GM12878 (cell line): ENCODE measurements around the gene MFAP4. TPM values are rescaled to one million over a fixed set of nuclear protein-coding genes. Genes with fewer than 3 reads are reported as not detected.

Experiments used
- ATAC-seq: fragments of 200-7000 bp; cut with Tn5 transposase; 3 replicates; pipeline ENCODE4 v1.9.1; 2020; ENCODE audit warnings: mild to moderate bottlenecking, moderate library complexity
- BruUV-seq: library from RNA; stranded (reverse); fragments of 400-500 nt; replicated peaks from 2 replicates; lab custom pipeline; 2021; lab: Mats Ljungman, UMichigan
- CTCF ChIA-PET: fragments of 300-600 bp; sonication (Branson Sonifier 250); formaldehyde crosslinking; extraction: SDS; loops from one replicate; lab custom pipeline; 2021; ENCODE audit warnings: inconsistent platforms; lab: Yijun Ruan, JAX
- POLR2A ChIA-PET: fragments of 350-600 bp; formaldehyde crosslinking; extraction: SDS; loops from one replicate; lab custom pipeline; 2021; ENCODE audit warnings: inconsistent platforms; lab: Charles Lee
- RAD21 ChIA-PET: fragments of 300-600 bp; sonication (Branson Sonifier 250); formaldehyde crosslinking; loops from one replicate; lab custom pipeline; 2023; ENCODE audit warnings: antibody characterized with exemption; ENCODE audit not compliant: unreplicated experiment; lab: Charles Lee
- SMC1A ChIA-PET: fragments of 300-600 bp; sonication (Branson Sonifier 250); formaldehyde crosslinking; loops from one replicate; lab custom pipeline; 2023; ENCODE audit not compliant: unreplicated experiment, uncharacterized antibody; lab: Charles Lee
- DNase-seq: peaks from one replicate; pipeline ENCODE4 v3.0.0-alpha.2; 2011; ENCODE audit warnings: low read depth, low spot score
- FAIRE-seq: peaks from 3 replicates; lab custom pipeline; 2011; peaks lifted over from hg19 to GRCh38; lab: Jason Lieb, UNC
- H2AFZ ChIP-seq: 2 replicates; pipeline ENCODE4 v1.6.0; 2011; ENCODE audit warnings: low read depth, low read length, control low read depth; ENCODE audit not compliant: control insufficient read depth
- H3K27ac ChIP-seq: 2 replicates; pipeline ENCODE4 v1.5.1; 2011; ENCODE audit warnings: control low read depth; ENCODE audit not compliant: control insufficient read depth, insufficient read depth
- H3K27me3 ChIP-seq, 2 experiments: replicated peaks in 1 of 2; 2 replicates each; pipeline versions ENCODE4 v1.6.0 to v1.6.1; 2011; ENCODE audit warnings: low read length in 1 of 2; ENCODE audit not compliant: control insufficient read depth in 2 of 2, insufficient read depth in 2 of 2
- H3K36me3 ChIP-seq, 2 experiments: 2 replicates each; pipeline ENCODE4 v1.5.1; 2011; ENCODE audit warnings: low read length in 1 of 2; ENCODE audit not compliant: control insufficient read depth in 2 of 2, insufficient read depth in 2 of 2
- H3K4me1 ChIP-seq: 2 replicates; pipeline ENCODE4 v1.6.1; 2011; ENCODE audit warnings: mild to moderate bottlenecking, low read length, moderate library complexity, mixed read lengths; ENCODE audit not compliant: control insufficient read depth, insufficient read depth
- H3K4me2 ChIP-seq: 2 replicates; pipeline ENCODE4 v1.6.0; 2011; ENCODE audit warnings: control low read depth; ENCODE audit not compliant: control insufficient read depth, insufficient read depth
- H3K4me3 ChIP-seq: fragments of 200-600 bp; sonication (generic); 2 replicates; pipeline ENCODE4 v1.5.1; 2016
- H3K79me2 ChIP-seq: 2 replicates; pipeline ENCODE4 v1.6.0; 2011; ENCODE audit warnings: low read length; ENCODE audit not compliant: control insufficient read depth, insufficient read depth
- H3K9ac ChIP-seq: 2 replicates; pipeline ENCODE4 v1.8.0; 2011; ENCODE audit warnings: low read length, control low read depth, mixed read lengths; ENCODE audit not compliant: control insufficient read depth, insufficient read depth
- H3K9me3 ChIP-seq: replicated peaks from 3 replicates; pipeline ENCODE4 v1.5.1; 2011; ENCODE audit warnings: mild to moderate bottlenecking, low read length; ENCODE audit not compliant: control insufficient read depth, insufficient read depth
- H4K20me1 ChIP-seq: 2 replicates; pipeline ENCODE4 v1.6.0; 2011; ENCODE audit not compliant: control insufficient read depth, insufficient read depth
- BACH1 ChIP-seq: fragments of 450-650 bp; IDR thresholded peaks from 2 replicates; pipeline ENCODE4 v1.6.1; 2017; ENCODE audit warnings: mild to moderate bottlenecking, borderline replicate concordance
- ETV6 ChIP-seq, 2 experiments: fragments of 450-650 bp in 1 of 2; IDR thresholded peaks in 1 of 2; conservative IDR thresholded peaks in 1 of 2; 2 replicates each; pipeline ENCODE4 v1.6.1; 2014; ENCODE audit warnings: antibody characterized with exemption in 1 of 2, borderline replicate concordance in 1 of 2, low read depth in 1 of 2, mild to moderate bottlenecking in 1 of 2, moderate library complexity in 1 of 2
- EZH2 ChIP-seq: IDR thresholded peaks from 2 replicates; pipeline ENCODE4 v1.6.1; 2012; ENCODE audit warnings: low read depth, mild to moderate bottlenecking, control low read depth, inconsistent platforms, low read length, borderline replicate concordance; ENCODE audit not compliant: control insufficient read depth
- GATAD2B ChIP-seq: fragments of 450-650 bp; conservative IDR thresholded peaks from 2 replicates; pipeline ENCODE4 v1.6.1; 2017; ENCODE audit warnings: low read depth, mild to moderate bottlenecking, moderate library complexity
- KLF5 ChIP-seq: fragments of 450-650 bp; IDR thresholded peaks from 2 replicates; pipeline ENCODE4 v1.6.1; 2014; ENCODE audit warnings: mild to moderate bottlenecking; ENCODE audit not compliant: partially characterized antibody
- MEF2A ChIP-seq: IDR thresholded peaks from 2 replicates; pipeline ENCODE4 v1.6.1; 2011; ENCODE audit warnings: low read depth, mild to moderate bottlenecking, low read length, moderate library complexity; ENCODE audit not compliant: insufficient read depth
- PAX8 ChIP-seq: fragments of 450-650 bp; IDR thresholded peaks from 2 replicates; pipeline ENCODE4 v1.6.1; 2017; ENCODE audit warnings: mild to moderate bottlenecking, moderate library complexity
- RB1 ChIP-seq: fragments of 450-650 bp; formaldehyde crosslinking; IDR thresholded peaks from 2 replicates; pipeline ENCODE4 v1.6.1; 2017; ENCODE audit warnings: mild to moderate bottlenecking, borderline replicate concordance
- SMARCA5 ChIP-seq: fragments of 450-650 bp; IDR thresholded peaks from 2 replicates; pipeline ENCODE4 v1.6.1; 2017; ENCODE audit warnings: mild to moderate bottlenecking
- ZBED1 ChIP-seq: IDR thresholded peaks from 2 replicates; pipeline ENCODE4 v1.6.1; 2016; ENCODE audit warnings: borderline replicate concordance
- WGBS: methylation state at CpG from one replicate; pipeline ENCODE4 v1.1.6; 2016; ENCODE audit warnings: low lambda C conversion rate; ENCODE audit not compliant: insufficient replicate concordance, insufficient coverage; ENCODE audit errors: missing lambda C conversion rate; 5-methylcytosine and 5-hydroxymethylcytosine counted together
- in situ Hi-C: fragments of 300-500 bp; cut with MboI; formaldehyde crosslinking; loops from 9 replicates; pipeline ENCODE4 v1.14.3; 2018; ENCODE audit warnings: mixed read lengths
- intact Hi-C: fragments of 100-400 bp; cut with micrococcal nuclease; formaldehyde crosslinking; loops from one replicate; pipeline ENCODE4 v1.14.2; 2022; ENCODE audit not compliant: unreplicated experiment
- polyA plus RNA-seq, 11 experiments: library from polyadenylated mRNA; depleted of rRNA in 4 of 11; unstranded in 6 of 11; stranded (reverse) in 5 of 11; fragments of >200 nt; fragmentation: Nextera tagmentation in 4 of 11; fragmentation: Illumina TruSeq in 1 of 11; extraction: Ambion mirVana in 4 of 11; extraction: Trizol in 1 of 11; gene quantifications; 1 replicate in 1 of 11; 2 replicates in 10 of 11; pipeline versions ENCODE4 v1.2.1 to v1.2.3, GENCODE V29; 2011 to 2016; ENCODE audit warnings: inconsistent platforms in 2 of 11, missing spikeins in 2 of 11, low read depth in 1 of 11
- total RNA-seq, 4 experiments: library from RNA; depleted of rRNA in 3 of 4; stranded (reverse); fragments of >200 nt in 3 of 4; fragmentation: Illumina TruSeq in 1 of 4; extraction: Trizol in 1 of 4; gene quantifications; 2 replicates each; pipeline versions ENCODE4 v1.2.1 to v1.2.3, GENCODE V29; 2013 to 2021
- TF ChIP-seq, protein P1 (sequence below): IDR thresholded peaks from 2 replicates; pipeline ENCODE4 v1.6.1; 2012; ENCODE audit warnings: low read depth, low read length, improper control_type of control experiment
- TF ChIP-seq, protein P2 (sequence below): fragments of 450-650 bp; IDR thresholded peaks from 2 replicates; pipeline ENCODE4 v1.6.1; 2017; ENCODE audit warnings: antibody characterized with exemption, mild to moderate bottlenecking, moderate library complexity

Gene MFAP4
- total and polyA plus RNA-seq, 10 of the 15 experiments (the other 5 are each of a cell fraction or from before 2014, with no cell fraction given) = 0.08 to 0.28 (median 0.09) TPM; not detected in 7

DNA sequence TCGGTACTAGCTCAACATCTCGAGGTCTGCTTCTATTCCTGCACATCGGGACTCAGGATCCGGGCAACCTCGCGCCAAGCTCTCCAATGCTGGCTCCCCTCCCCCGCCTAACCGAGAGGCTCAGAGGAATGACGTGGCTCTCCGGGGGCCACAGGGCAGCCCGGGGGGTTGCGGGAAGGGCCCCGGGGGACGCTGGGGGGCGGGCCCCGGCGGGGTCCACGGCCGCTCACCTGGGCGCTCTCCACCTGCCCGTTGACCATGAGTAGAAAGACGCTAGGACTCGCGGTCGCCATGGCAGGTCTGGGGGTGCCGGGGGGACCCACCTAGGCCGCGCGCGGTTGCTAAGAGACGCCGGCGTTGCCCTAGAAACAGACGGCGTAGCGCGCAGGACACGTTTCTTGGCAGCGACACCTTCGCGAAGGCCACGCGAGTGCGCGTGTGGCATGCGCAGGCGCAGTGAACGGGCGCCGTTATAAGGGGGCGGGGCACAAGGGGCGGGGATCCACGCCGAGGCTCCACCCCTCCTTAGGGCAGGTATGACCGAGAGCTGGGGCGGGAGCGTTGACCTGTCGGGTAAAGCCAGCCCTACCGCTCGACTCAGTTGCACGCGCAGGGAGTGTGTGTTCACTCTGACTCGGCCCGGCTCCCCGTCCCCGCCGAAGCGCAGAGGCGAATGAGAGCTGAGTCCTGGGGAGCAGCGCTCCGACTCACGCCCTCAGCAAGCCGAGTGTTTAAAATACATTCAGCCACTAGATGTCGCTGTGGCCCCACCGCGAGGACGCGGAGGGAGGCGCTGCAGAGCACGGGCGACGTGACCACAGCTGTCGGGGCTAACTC, 24.5 kb downstream of the MFAP4 start, which contains the start of gene B9D1 (continued):
- no peak for TF ChIP-seq KLF5
- TF ChIP-seq RB1 = no peak; the same call in 1 of the 2 replicates
- TF ChIP-seq, protein P1, sequence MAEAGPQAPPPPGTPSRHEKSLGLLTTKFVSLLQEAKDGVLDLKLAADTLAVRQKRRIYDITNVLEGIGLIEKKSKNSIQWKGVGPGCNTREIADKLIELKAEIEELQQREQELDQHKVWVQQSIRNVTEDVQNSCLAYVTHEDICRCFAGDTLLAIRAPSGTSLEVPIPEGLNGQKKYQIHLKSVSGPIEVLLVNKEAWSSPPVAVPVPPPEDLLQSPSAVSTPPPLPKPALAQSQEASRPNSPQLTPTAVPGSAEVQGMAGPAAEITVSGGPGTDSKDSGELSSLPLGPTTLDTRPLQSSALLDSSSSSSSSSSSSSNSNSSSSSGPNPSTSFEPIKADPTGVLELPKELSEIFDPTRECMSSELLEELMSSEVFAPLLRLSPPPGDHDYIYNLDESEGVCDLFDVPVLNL = no peak; the same call in 1 of the 2 replicates
- TF ChIP-seq ETV6 (conservative IDR thresholded peaks at IDR 0.05 in 1 of 2, IDR thresholded peaks at IDR 0.05 in 1 of 2; ENCODE audit: borderline replicate concordance in 1 of 2, low read depth in 1 of 2) = no peak

DNA sequence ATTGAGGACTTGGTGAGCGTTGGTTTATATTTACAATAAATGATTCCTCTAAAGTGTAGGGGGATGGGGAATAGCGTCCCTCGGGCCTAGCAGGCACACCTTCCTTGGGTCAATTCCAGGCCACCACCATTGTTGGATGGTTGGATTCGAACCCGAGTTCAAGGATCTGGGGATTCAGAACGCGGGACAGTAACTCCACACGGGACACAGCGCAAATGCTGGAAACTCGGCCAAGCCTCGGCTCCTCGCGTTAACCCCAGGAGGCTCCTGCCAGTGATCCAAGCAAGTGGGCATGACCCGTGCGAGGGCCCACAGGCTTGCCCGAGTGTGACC, 25.1 kb downstream of the MFAP4 start:
- Histone ChIP-seq H3K4me2 (peak overlapping the region; percentile 97), H3K4me3 (peak overlapping the region; percentile 85), H3K9ac (peak overlapping the region; percentile 32)
- ATAC-seq = no peak
- TF ChIP-seq SMARCA5 = no peak
- TF ChIP-seq MEF2A = no peak
- no peak for TF ChIP-seq BACH1
- TF ChIP-seq PAX8 = no peak
- no peak for TF ChIP-seq ZBED1
- no peak for TF ChIP-seq ETV6 (conservative IDR thresholded peaks at IDR 0.05 in 1 of 2, IDR thresholded peaks at IDR 0.05 in 1 of 2; ENCODE audit: borderline replicate concordance in 1 of 2, low read depth in 1 of 2)
- TF ChIP-seq EZH2 = no peak
- TF ChIP-seq, protein P2, sequence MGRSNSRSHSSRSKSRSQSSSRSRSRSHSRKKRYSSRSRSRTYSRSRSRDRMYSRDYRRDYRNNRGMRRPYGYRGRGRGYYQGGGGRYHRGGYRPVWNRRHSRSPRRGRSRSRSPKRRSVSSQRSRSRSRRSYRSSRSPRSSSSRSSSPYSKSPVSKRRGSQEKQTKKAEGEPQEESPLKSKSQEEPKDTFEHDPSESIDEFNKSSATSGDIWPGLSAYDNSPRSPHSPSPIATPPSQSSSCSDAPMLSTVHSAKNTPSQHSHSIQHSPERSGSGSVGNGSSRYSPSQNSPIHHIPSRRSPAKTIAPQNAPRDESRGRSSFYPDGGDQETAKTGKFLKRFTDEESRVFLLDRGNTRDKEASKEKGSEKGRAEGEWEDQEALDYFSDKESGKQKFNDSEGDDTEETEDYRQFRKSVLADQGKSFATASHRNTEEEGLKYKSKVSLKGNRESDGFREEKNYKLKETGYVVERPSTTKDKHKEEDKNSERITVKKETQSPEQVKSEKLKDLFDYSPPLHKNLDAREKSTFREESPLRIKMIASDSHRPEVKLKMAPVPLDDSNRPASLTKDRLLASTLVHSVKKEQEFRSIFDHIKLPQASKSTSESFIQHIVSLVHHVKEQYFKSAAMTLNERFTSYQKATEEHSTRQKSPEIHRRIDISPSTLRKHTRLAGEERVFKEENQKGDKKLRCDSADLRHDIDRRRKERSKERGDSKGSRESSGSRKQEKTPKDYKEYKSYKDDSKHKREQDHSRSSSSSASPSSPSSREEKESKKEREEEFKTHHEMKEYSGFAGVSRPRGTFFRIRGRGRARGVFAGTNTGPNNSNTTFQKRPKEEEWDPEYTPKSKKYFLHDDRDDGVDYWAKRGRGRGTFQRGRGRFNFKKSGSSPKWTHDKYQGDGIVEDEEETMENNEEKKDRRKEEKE = no peak
- no peak for TF ChIP-seq GATAD2B
- TF ChIP-seq, all 136 proteins: peak for 0
- H4K20me1 ChIP-seq = no peaks in the 10 kb centered on the region
- H3K4me1 ChIP-seq = peaks cover 7% of the 10 kb centered on the region
- in situ Hi-C loops (loop anchor here (5.0 kb wide), 1 partner anchor 85 kb away; no protein-coding TSS in a partner anchor), intact Hi-C loops (loop anchor here (1.0 to 10.0 kb wide), 4 partner anchors 85 to 405 kb away; partner anchors contain the start of gene ALDH3A2)
- H3K9me3 ChIP-seq = no peaks in the 10 kb centered on the region
- POLR2A ChIA-PET = no interaction called here
- FAIRE-seq (no peak), DNase-seq (no peak)
- no peaks in the 10 kb centered on the region for H3K79me2 ChIP-seq
- RAD21 ChIA-PET = interaction anchor here (1.4 to 4.4 kb wide), 3 partner anchors 16 to 85 kb away, joined by 8 to 35 read pairs (median 21); partner anchors contain the start of gene MAPK7
- no TSS peak for BruUV-seq
- SMC1A ChIA-PET = interaction anchor here (1.2 to 1.8 kb wide), 3 partner anchors 8 to 85 kb away, joined by 3 to 7 read pairs (median 4); no protein-coding TSS in a partner anchor
- no peaks in the 10 kb centered on the region; a peak in 2 of 4 replicates for H3K27me3 ChIP-seq
- 45% methylated on average over 13 of the region's 16 CpGs for WGBS
- H2AFZ ChIP-seq = peak overlapping the region; percentile 98
- CTCF ChIA-PET = interaction anchor here (1.4 to 4.6 kb wide), 11 partner anchors 8 to 103 kb away, joined by 4 to 66 read pairs (median 7); partner anchors contain the start of gene MAPK7
- no peak overlapping the region for H3K27ac ChIP-seq
- no peaks in the 10 kb centered on the region for H3K36me3 ChIP-seq
